Lower leg skin (tissue), 3 donors: ENCODE measurements around the gene SYT8.

Source experiments
- CTCF ChIP-seq, 3 donors: fragments of 450-650 bp; IDR thresholded peaks; one replicate each; pipeline ENCODE4 v1.5.1; 2016; ENCODE audit warnings: antibody characterized with exemption in 3 of 3, mild to moderate bottlenecking in 3 of 3, moderate library complexity in 2 of 3
- POLR2A ChIP-seq, 2 donors: fragments of 450-650 bp; IDR thresholded peaks; one replicate each; pipeline ENCODE4 v1.6.1; 2016 to 2017; ENCODE audit warnings: antibody characterized with exemption in 2 of 2, mild to moderate bottlenecking in 1 of 2, moderate library complexity in 1 of 2

- no peak for TF ChIP-seq CTCF (IDR thresholded peaks at IDR 0.05)
- TF ChIP-seq POLR2A (IDR thresholded peaks at IDR 0.05), result no peak
Measured at GRCh38 chr11:1792461-1792860, 42.3 kb upstream of the SYT8 start.
